Endothelial cell of umbilical vein (primary cell): Measurements from ENCODE around the gene PGS1. TPM values are rescaled to one million over a fixed set of nuclear protein-coding genes. Genes with fewer than 3 reads are reported as not detected.

ENCODE experiments used
- BruUV-seq: library from RNA; stranded (reverse); fragments of 400-500 nt; replicated peaks from 2 replicates; lab custom pipeline; 2021; lab: Mats Ljungman, UMichigan
- CTCF ChIA-PET: fragments of 300-600, 350-600 bp; sonication (Branson Sonifier 250); formaldehyde crosslinking; loops from one replicate; lab custom pipeline; 2021; ENCODE audit warnings: antibody characterized with exemption, inconsistent platforms; lab: Charles Lee
- POLR2A ChIA-PET: fragments of 300-600, 350-600 bp; sonication (Branson Sonifier 250); formaldehyde crosslinking; loops from one replicate; lab custom pipeline; 2021; ENCODE audit warnings: antibody characterized with exemption, inconsistent platforms; lab: Charles Lee
- DNase-seq: peaks from one replicate; pipeline ENCODE4 v3.0.0-alpha.2; 2011; ENCODE audit warnings: low read depth, low spot score
- FAIRE-seq: peaks from 2 replicates; lab custom pipeline; 2011; peaks lifted over from hg19 to GRCh38; lab: Jason Lieb, UNC
- H2AFZ ChIP-seq: 2 replicates; pipeline ENCODE4 v1.6.0; 2012; ENCODE audit warnings: low read depth, low read length, control low read depth, inconsistent platforms
- H3K27ac ChIP-seq: 2 replicates; pipeline ENCODE4 v1.5.1; 2011; ENCODE audit warnings: low read depth, mild to moderate bottlenecking, control low read depth, low read length, moderate library complexity; ENCODE audit not compliant: insufficient read depth
- H3K27me3 ChIP-seq, 2 experiments: 2 replicates each; pipeline versions ENCODE4 v1.6.0 to v1.6.1; 2011; ENCODE audit warnings: low read length in 2 of 2, mixed read lengths in 1 of 2; ENCODE audit not compliant: control insufficient read depth in 2 of 2, insufficient read depth in 2 of 2
- H3K36me3 ChIP-seq, 2 experiments: 2 replicates in 1 of 2; 3 replicates in 1 of 2; pipeline ENCODE4 v1.5.1; 2011; ENCODE audit warnings: low read length in 2 of 2, mild to moderate bottlenecking in 1 of 2, moderate library complexity in 1 of 2; ENCODE audit not compliant: control insufficient read depth in 2 of 2, insufficient read depth in 2 of 2; ENCODE audit errors: extremely low read depth in 1 of 2
- H3K4me1 ChIP-seq: 3 replicates; pipeline ENCODE4 v1.5.1; 2011; ENCODE audit warnings: mild to moderate bottlenecking, low read length; ENCODE audit not compliant: control insufficient read depth, insufficient read depth; ENCODE audit errors: extremely low read depth
- H3K4me2 ChIP-seq: 2 replicates; pipeline ENCODE4 v1.6.1; 2011; ENCODE audit warnings: low read length, control low read depth, mixed read lengths; ENCODE audit not compliant: insufficient read depth
- H3K4me3 ChIP-seq, 3 experiments: fragments of 200-600 bp in 1 of 3; sonication (generic), shearing (Covaris generic) in 1 of 3; replicated peaks in 1 of 3; 2 replicates each; pipeline ENCODE4 v1.5.1; 2011 to 2016; ENCODE audit warnings: control low read depth in 3 of 3, low read length in 3 of 3, mild to moderate bottlenecking in 2 of 3, inconsistent platforms in 1 of 3, low read depth in 1 of 3, moderate library complexity in 1 of 3; ENCODE audit not compliant: insufficient read depth in 1 of 3
- H3K79me2 ChIP-seq: 2 replicates; pipeline ENCODE4 v1.6.0; 2012; ENCODE audit warnings: low read length, inconsistent platforms; ENCODE audit not compliant: control insufficient read depth, insufficient read depth
- H3K9ac ChIP-seq: replicated peaks from 2 replicates; pipeline ENCODE3; 2011; ENCODE audit warnings: low read length, control low read depth; ENCODE audit not compliant: insufficient read depth; ENCODE audit errors: extremely low read depth
- H3K9me1 ChIP-seq: replicated peaks from 3 replicates; pipeline ENCODE4 v1.6.0; 2011; ENCODE audit warnings: mild to moderate bottlenecking, low read length; ENCODE audit not compliant: control insufficient read depth, insufficient read depth; ENCODE audit errors: extremely low read depth
- H3K9me3 ChIP-seq: replicated peaks from 2 replicates; pipeline ENCODE4 v1.5.1; 2012; ENCODE audit warnings: low read length, inconsistent platforms; ENCODE audit not compliant: control insufficient read depth, insufficient read depth
- H4K20me1 ChIP-seq: replicated peaks from 2 replicates; pipeline ENCODE3; 2011; ENCODE audit warnings: mild to moderate bottlenecking, low read length; ENCODE audit not compliant: control insufficient read depth, insufficient read depth; ENCODE audit errors: extremely low read depth
- EZH2 ChIP-seq: IDR thresholded peaks from 2 replicates; pipeline ENCODE4 v1.6.1; 2012; ENCODE audit warnings: borderline replicate concordance, low read depth, mild to moderate bottlenecking, moderate library complexity, low read length, inconsistent platforms; ENCODE audit not compliant: severe bottlenecking
- FOS ChIP-seq: IDR thresholded peaks from 2 replicates; pipeline ENCODE4 v1.6.1; 2011; ENCODE audit warnings: mild to moderate bottlenecking, low read length, moderate library complexity, borderline replicate concordance; ENCODE audit not compliant: insufficient read depth
- GATA2 ChIP-seq: IDR thresholded peaks from 2 replicates; pipeline ENCODE4 v1.7.0; 2011; ENCODE audit warnings: low read depth, mild to moderate bottlenecking, moderate library complexity, mixed read lengths, low read length; ENCODE audit not compliant: insufficient read length, insufficient read depth
- JUN ChIP-seq: IDR thresholded peaks from 2 replicates; pipeline ENCODE4 v1.6.1; 2011; ENCODE audit warnings: borderline replicate concordance, low read depth; ENCODE audit not compliant: insufficient read length, insufficient read depth
- MYC ChIP-seq: IDR thresholded peaks from one replicate; pipeline ENCODE4 v1.6.1; 2011; ENCODE audit warnings: mild to moderate bottlenecking, low read depth, low read length
- POLR2A ChIP-seq: IDR thresholded peaks from 2 replicates; pipeline ENCODE4 v1.6.1; 2012; ENCODE audit warnings: low read depth, mild to moderate bottlenecking, control low read depth, low read length
- POLR2AphosphoS5 ChIP-seq: IDR thresholded peaks from 2 replicates; pipeline ENCODE4 v1.6.1; 2012; ENCODE audit warnings: low read depth, mild to moderate bottlenecking, control low read depth, low read length, moderate library complexity; ENCODE audit not compliant: insufficient read depth
- dilution Hi-C: fragments of 300-500 bp; cut with MboI; formaldehyde crosslinking; loops from one replicate; pipeline ENCODE4 v1.15.0; 2019; ENCODE audit warnings: low sequenced_read_pairs; ENCODE audit not compliant: extremely low pct_ligation_motif_present
- intact Hi-C: fragments of 100-400 bp; cut with micrococcal nuclease; formaldehyde crosslinking; loops from one replicate; pipeline ENCODE4 v1.10.0; 2022
- polyA plus RNA-seq, 4 experiments: library from polyadenylated mRNA; depleted of rRNA in 3 of 4; stranded (reverse) in 3 of 4; unstranded in 1 of 4; fragments of >200 nt; gene quantifications; 2 replicates each; pipeline versions ENCODE4 v1.2.1 to v1.2.3, GENCODE V29; 2011 to 2012; ENCODE audit warnings: missing spikeins in 1 of 4
- total RNA-seq: library from RNA; stranded (reverse); gene quantifications from 2 replicates; pipeline ENCODE4 v1.2.3, GENCODE V29; 2021
- TF ChIP-seq, protein P1 (sequence below): IDR thresholded peaks from 2 replicates; pipeline ENCODE4 v1.6.1; 2011; ENCODE audit not compliant: insufficient read depth, insufficient read length
- TF ChIP-seq, protein P2 (sequence below), 2 donors: IDR thresholded peaks; 1 replicate in 1 of 2; 2 replicates in 1 of 2; pipeline ENCODE4 v1.5.1; 2011; ENCODE audit warnings: low read length in 2 of 2, mild to moderate bottlenecking in 2 of 2, moderate library complexity in 2 of 2, control low read depth in 1 of 2, inconsistent platforms in 1 of 2, low read depth in 1 of 2; ENCODE audit not compliant: insufficient read depth in 1 of 2; ENCODE audit errors: extremely low read depth in 1 of 2

PGS1 gene
- total and polyA plus RNA-seq, 2 donors (not counting 3 experiments of a cell fraction or from before 2014, with no cell fraction given): 50.8 to 66.0 TPM

DNA sequence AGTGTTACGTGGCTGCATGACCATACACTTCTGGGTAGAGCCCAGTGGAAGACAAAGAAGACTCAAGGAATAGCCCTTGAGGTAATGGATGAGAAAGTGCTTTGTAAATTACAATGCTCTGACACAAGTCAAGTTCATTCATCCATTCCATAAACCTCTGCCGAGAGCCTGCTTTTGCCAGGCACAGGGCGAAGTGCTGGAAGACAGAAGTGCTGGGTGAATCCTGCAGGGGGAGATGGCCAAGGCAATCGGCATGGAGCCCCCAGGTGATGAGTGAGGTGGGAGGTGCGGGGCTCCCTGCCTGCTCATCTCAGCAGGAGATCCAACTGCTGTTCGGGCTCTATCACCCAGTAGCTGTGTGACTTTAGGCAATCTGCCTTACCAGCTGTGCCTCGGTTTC lies 15.8 kb upstream of the PGS1 start:
- Histone ChIP-seq H3K27me3 (no peaks in the 10 kb centered on the region), H3K4me3 (no peak overlapping the region), H3K9ac (no peak overlapping the region), H4K20me1 (no peaks in the 10 kb centered on the region), H3K4me2 (no peak overlapping the region), H3K9me3 (no peaks in the 10 kb centered on the region), H3K4me1 (peaks cover 27% of the 10 kb centered on the region), H3K79me2 (peaks cover 16% of the 10 kb centered on the region), H3K27ac (no peak overlapping the region), H2AFZ (no peak overlapping the region), H3K9me1 (no peaks in the 10 kb centered on the region), H3K36me3 (peaks cover 3 to 6% of the 10 kb centered on the region in 2 experiments)
- CTCF ChIA-PET: interaction anchor here (0.8 to 5.7 kb wide), 7 partner anchors 10 to 112 kb away, joined by 3 to 184 read pairs (median 6); no protein-coding TSS in a partner anchor
- DNase-seq: no peak
- POLR2A ChIA-PET: no interaction called here
- no TSS peak for BruUV-seq
- dilution Hi-C loops (no loop called here), intact Hi-C loops (loop anchor here (5.0 kb wide), 1 partner anchor 345 kb away; no protein-coding TSS in a partner anchor)
- FAIRE-seq: no peak
- TF ChIP-seq EZH2 (no peak), MYC (no peak), JUN (no peak), GATA2 (no peak), POLR2AphosphoS5 (no peak), FOS (no peak), POLR2A (no peak)
- TF ChIP-seq, protein P1, sequence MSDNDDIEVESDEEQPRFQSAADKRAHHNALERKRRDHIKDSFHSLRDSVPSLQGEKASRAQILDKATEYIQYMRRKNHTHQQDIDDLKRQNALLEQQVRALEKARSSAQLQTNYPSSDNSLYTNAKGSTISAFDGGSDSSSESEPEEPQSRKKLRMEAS: no peak
- TF ChIP-seq, protein P2, sequence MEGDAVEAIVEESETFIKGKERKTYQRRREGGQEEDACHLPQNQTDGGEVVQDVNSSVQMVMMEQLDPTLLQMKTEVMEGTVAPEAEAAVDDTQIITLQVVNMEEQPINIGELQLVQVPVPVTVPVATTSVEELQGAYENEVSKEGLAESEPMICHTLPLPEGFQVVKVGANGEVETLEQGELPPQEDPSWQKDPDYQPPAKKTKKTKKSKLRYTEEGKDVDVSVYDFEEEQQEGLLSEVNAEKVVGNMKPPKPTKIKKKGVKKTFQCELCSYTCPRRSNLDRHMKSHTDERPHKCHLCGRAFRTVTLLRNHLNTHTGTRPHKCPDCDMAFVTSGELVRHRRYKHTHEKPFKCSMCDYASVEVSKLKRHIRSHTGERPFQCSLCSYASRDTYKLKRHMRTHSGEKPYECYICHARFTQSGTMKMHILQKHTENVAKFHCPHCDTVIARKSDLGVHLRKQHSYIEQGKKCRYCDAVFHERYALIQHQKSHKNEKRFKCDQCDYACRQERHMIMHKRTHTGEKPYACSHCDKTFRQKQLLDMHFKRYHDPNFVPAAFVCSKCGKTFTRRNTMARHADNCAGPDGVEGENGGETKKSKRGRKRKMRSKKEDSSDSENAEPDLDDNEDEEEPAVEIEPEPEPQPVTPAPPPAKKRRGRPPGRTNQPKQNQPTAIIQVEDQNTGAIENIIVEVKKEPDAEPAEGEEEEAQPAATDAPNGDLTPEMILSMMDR (IDR thresholded peaks at IDR 0.05; ENCODE audit: extremely low read depth in 1 of 2, insufficient read depth in 1 of 2, low read depth in 1 of 2, low read length in 2 of 2): no peak
